Endodermal cell (in vitro differentiated cells): ENCODE measurements around the gene MAP2K3. TPM values are rescaled to one million over a fixed set of nuclear protein-coding genes. Genes with fewer than 3 reads are reported as not detected.

Experiments used
- DNase-seq: peaks from one replicate; pipeline ENCODE4 v3.0.0-alpha.2; 2017
- H3K27ac ChIP-seq: 2 replicates; pipeline ENCODE4 v1.5.1; 2013; ENCODE audit warnings: mild to moderate bottlenecking, low read depth, low read length, moderate library complexity
- H3K27me3 ChIP-seq: 2 replicates; pipeline ENCODE4 v1.6.1; 2013; ENCODE audit warnings: mild to moderate bottlenecking, low read length, moderate library complexity; ENCODE audit not compliant: insufficient read depth, control insufficient read depth, poor library complexity, severe bottlenecking
- H3K36me3 ChIP-seq: 2 replicates; pipeline ENCODE4 v1.7.0; 2013; ENCODE audit warnings: mild to moderate bottlenecking, low read length, moderate library complexity; ENCODE audit not compliant: control insufficient read depth, insufficient read depth
- H3K4me1 ChIP-seq: one replicate; pipeline ENCODE4 v1.7.0; 2013; ENCODE audit warnings: low read length; ENCODE audit not compliant: control insufficient read depth, insufficient read depth
- H3K4me3 ChIP-seq: 2 replicates; pipeline ENCODE4 v1.5.1; 2013; ENCODE audit warnings: mild to moderate bottlenecking, low read length, moderate library complexity
- H3K9ac ChIP-seq: 2 replicates; pipeline ENCODE4 v1.6.1; 2013; ENCODE audit warnings: mild to moderate bottlenecking, low read length, moderate library complexity; ENCODE audit not compliant: poor library complexity, severe bottlenecking; ENCODE audit errors: extremely low read depth
- H3K9me3 ChIP-seq: 2 replicates; pipeline ENCODE4 v1.6.1; 2013; ENCODE audit warnings: mild to moderate bottlenecking, low read length, moderate library complexity; ENCODE audit not compliant: control insufficient read depth
- H3K27ac Mint-ChIP-seq: 2 replicates; pipeline ENCODE4 v1.8.0; 2020; ENCODE audit warnings: mixed read lengths
- H3K27me3 Mint-ChIP-seq: 2 replicates; pipeline ENCODE4 v1.8.0; 2021; ENCODE audit warnings: mild to moderate bottlenecking, mixed read lengths; ENCODE audit not compliant: insufficient read depth
- H3K36me3 Mint-ChIP-seq: 2 replicates; pipeline ENCODE4 v1.8.0; 2020; ENCODE audit warnings: low read depth, mixed read lengths
- H3K4me1 Mint-ChIP-seq: 2 replicates; pipeline ENCODE4 v1.8.0; 2020; ENCODE audit warnings: mixed read lengths
- H3K4me3 Mint-ChIP-seq: 2 replicates; pipeline ENCODE4 v1.8.0; 2020; ENCODE audit warnings: mild to moderate bottlenecking, moderate library complexity, mixed read lengths
- H3K9me3 Mint-ChIP-seq: 2 replicates; pipeline ENCODE4 v1.8.0; 2020; ENCODE audit warnings: mild to moderate bottlenecking, mixed read lengths
- WGBS, 2 experiments: methylation state at CpG; one replicate each; pipeline versions ENCODE4 v1.1.5 to v1.1.7; 2013; ENCODE audit warnings: missing lambda C conversion rate in 2 of 2, mixed read lengths in 1 of 2; ENCODE audit not compliant: insufficient coverage in 1 of 2, insufficient read length in 1 of 2; 5-methylcytosine and 5-hydroxymethylcytosine counted together
- total RNA-seq, 2 donors: library from RNA; stranded (reverse); fragmentation: NEBNext Ultra II Directional in 1 of 2; extraction: Animal tissue kit (Norgen Biotek cat#: 25700) in 1 of 2; gene quantifications; 2 replicates in 1 of 2; 3 replicates in 1 of 2; pipeline ENCODE4 v1.2.1, GENCODE V29; 2021
- TF ChIP-seq, protein P1 (sequence below): fragments of 200-600 bp; sonication (generic); conservative IDR thresholded peaks from 2 replicates; pipeline ENCODE4 v1.5.0; 2021; ENCODE audit warnings: antibody characterized with exemption, mild to moderate bottlenecking

The MAP2K3 gene
- total RNA-seq, 2 donors from 2014 or later: 31.6 to 37.6 TPM

DNA sequence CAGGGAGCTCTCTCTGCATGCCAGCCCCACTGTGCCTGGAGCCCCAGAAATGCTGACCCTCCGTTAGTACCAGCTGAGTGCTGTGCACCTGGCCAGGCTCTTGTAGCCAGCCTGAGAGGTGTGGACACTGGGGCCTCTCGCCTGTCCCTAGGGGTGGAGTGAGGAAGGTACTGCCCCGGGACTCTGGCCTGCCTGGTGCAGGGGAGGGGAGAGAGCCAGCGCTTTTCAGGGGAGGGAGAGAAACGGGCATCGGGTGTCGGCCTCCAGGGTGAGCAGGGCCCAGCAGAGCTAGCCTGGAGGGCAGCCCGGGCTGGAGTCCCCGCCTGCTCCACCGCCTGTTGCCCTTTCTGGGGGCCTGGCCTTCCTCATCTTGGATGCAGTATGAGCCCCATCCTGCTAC lies 13.1 kb downstream of the MAP2K3 start:
- Histone ChIP-seq H3K9ac (no peak overlapping the region), H3K4me1 (no peaks in the 10 kb centered on the region), H3K9me3 (no peaks in the 10 kb centered on the region), H3K27ac (no peak overlapping the region), H3K27me3 (no peaks in the 10 kb centered on the region), H3K4me3 (no peak overlapping the region), H3K36me3 (peaks cover 28% of the 10 kb centered on the region)
- 64 to 70% methylated on average over 6 to 10 of the region's 10 CpGs for WGBS, 2 experiments
- TF ChIP-seq, protein P1, sequence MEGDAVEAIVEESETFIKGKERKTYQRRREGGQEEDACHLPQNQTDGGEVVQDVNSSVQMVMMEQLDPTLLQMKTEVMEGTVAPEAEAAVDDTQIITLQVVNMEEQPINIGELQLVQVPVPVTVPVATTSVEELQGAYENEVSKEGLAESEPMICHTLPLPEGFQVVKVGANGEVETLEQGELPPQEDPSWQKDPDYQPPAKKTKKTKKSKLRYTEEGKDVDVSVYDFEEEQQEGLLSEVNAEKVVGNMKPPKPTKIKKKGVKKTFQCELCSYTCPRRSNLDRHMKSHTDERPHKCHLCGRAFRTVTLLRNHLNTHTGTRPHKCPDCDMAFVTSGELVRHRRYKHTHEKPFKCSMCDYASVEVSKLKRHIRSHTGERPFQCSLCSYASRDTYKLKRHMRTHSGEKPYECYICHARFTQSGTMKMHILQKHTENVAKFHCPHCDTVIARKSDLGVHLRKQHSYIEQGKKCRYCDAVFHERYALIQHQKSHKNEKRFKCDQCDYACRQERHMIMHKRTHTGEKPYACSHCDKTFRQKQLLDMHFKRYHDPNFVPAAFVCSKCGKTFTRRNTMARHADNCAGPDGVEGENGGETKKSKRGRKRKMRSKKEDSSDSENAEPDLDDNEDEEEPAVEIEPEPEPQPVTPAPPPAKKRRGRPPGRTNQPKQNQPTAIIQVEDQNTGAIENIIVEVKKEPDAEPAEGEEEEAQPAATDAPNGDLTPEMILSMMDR: peak; percentile 22
- Mint-ChIP-seq H3K27me3 (no peaks in the 10 kb centered on the region), H3K4me1 (no peaks in the 10 kb centered on the region), H3K9me3 (peaks cover 95% of the 10 kb centered on the region), H3K27ac (no peak overlapping the region), H3K4me3 (no peak overlapping the region), H3K36me3 (peaks cover 30% of the 10 kb centered on the region)
- DNase-seq: no peak

DNA sequence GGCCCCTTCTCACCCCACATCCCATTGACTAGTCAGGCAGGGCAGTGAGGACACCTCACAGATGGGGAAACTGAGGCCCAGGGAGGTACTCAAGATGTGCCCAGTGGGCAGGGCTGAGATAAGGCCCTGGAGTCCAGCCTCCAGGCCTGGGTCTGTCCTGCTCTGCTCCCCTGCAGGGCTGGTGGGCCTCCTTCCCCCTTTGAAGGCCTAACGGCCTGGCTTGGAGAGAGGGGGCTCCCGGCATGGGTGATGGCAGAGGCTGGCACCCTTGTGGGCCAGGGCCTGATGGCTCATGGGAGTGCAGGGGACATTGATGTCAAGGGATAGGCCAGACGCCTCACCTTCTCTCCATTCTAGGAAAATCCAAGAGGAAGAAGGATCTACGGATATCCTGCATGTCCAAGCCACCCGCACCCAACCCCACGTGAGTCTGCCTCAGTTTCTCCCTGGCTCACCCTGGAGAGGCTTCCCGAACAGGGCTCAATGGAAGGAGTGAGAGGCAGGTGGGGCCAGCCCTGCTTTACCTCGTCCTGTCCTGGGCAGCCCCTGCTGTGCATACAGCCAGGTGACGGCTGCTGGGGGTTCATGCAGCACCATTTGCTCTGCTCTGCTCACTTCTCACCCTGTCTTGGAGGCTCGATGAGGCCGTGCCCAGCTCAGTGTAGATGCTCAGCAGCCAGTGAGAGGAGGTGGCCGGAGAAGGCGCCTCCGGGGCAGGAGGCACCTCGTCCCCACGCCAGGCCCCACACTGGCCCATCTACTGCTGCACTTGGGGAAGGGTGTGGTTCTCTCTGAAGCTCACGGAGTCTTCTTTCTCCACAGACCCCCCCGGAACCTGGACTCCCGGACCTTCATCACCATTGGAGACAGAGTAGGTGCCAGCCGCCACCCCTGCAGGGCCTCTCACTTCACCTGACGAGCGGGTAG lies 13.8 kb downstream of the MAP2K3 start:
- Histone ChIP-seq H3K36me3 (peaks cover 28% of the 10 kb centered on the region), H3K4me1 (no peaks in the 10 kb centered on the region), H3K27me3 (no peaks in the 10 kb centered on the region), H3K9me3 (no peaks in the 10 kb centered on the region), H3K4me3 (no peak overlapping the region), H3K27ac (no peak overlapping the region), H3K9ac (no peak overlapping the region)
- no peak for DNase-seq
- Mint-ChIP-seq H3K27me3 (no peaks in the 10 kb centered on the region), H3K9me3 (peaks cover 96% of the 10 kb centered on the region), H3K4me3 (no peak overlapping the region), H3K4me1 (no peaks in the 10 kb centered on the region), H3K36me3 (peaks cover 34% of the 10 kb centered on the region), H3K27ac (peak overlapping the region; percentile 13)
- 78 to 85% methylated on average over 17 to 22 of the region's 22 CpGs for WGBS, 2 experiments
- TF ChIP-seq, protein P1: no peak

DNA sequence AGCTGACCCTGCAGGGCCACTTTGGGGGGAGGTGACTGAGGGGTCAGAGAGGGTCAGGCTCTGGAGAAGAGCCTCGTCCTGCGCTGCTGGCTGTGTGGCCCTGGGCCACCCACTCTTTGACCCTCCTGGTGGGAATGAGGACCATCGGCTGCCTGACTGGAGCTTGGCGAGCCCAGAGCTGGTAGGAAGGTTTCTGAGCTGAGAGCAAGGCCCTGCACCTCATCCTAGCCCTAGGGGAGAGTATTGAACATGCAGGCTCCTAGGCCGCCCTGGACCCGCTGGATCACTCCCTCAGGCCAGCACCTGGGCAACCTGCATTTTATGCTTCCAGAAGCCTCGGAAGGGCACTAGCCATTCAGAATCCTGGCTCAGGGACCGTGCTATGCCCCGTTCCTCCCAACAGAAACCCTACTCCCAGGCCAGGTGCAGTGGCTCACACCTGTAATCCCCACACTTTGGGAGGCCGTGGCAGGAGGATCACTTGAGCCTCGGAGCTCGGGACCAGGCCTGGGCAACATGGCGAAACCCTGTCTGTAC lies 14.5 kb downstream of the MAP2K3 start:
- WGBS, 2 experiments: 62 to 63% methylated on average over 12 to 13 of the region's 13 CpGs
- Histone ChIP-seq H3K27me3 (no peaks in the 10 kb centered on the region), H3K4me3 (no peak overlapping the region), H3K4me1 (no peaks in the 10 kb centered on the region), H3K9ac (no peak overlapping the region), H3K27ac (no peak overlapping the region), H3K9me3 (no peaks in the 10 kb centered on the region), H3K36me3 (peaks cover 28% of the 10 kb centered on the region)
- Mint-ChIP-seq H3K27me3 (no peaks in the 10 kb centered on the region), H3K36me3 (peaks cover 41% of the 10 kb centered on the region), H3K9me3 (peaks cover 95% of the 10 kb centered on the region), H3K4me1 (no peaks in the 10 kb centered on the region), H3K4me3 (no peak overlapping the region), H3K27ac (no peak overlapping the region)
- TF ChIP-seq, protein P1: no peak
- no peak for DNase-seq
